Vagina (tissue), 2 donors: ENCODE measurements around the gene C6orf62.

Experiments used
- CTCF ChIP-seq, 3 experiments: fragments of 450-650 bp in 2 of 3; fragments of 200-600 bp in 1 of 3; sonication (generic) in 1 of 3; IDR thresholded peaks; one replicate each; pipeline ENCODE4 v1.5.1; 2017 to 2019; ENCODE audit warnings: antibody characterized with exemption in 3 of 3, mild to moderate bottlenecking in 2 of 3, moderate library complexity in 2 of 3
- POLR2A ChIP-seq, 2 donors: fragments of 450-650 bp; IDR thresholded peaks; one replicate each; pipeline ENCODE4 v1.6.1; 2017; ENCODE audit warnings: antibody characterized with exemption in 2 of 2, mild to moderate bottlenecking in 2 of 2, moderate library complexity in 2 of 2

GRCh38 chr6:24718449-24719124, 367 bp downstream of the C6orf62 start:
- TF ChIP-seq CTCF (IDR thresholded peaks at IDR 0.05) (no peak), POLR2A (IDR thresholded peaks at IDR 0.05) (no peak)
